GM12873 (cell line): Measurements from ENCODE around the gene TSPAN17.

Experiments
- CTCF ChIP-seq: IDR thresholded peaks from 2 replicates; pipeline ENCODE4 v1.5.1; 2012; ENCODE audit warnings: low read depth, mild to moderate bottlenecking, moderate library complexity, low read length, control low read depth; ENCODE audit not compliant: insufficient read depth; ENCODE audit errors: missing control alignments

Gene TSPAN17, protein sequence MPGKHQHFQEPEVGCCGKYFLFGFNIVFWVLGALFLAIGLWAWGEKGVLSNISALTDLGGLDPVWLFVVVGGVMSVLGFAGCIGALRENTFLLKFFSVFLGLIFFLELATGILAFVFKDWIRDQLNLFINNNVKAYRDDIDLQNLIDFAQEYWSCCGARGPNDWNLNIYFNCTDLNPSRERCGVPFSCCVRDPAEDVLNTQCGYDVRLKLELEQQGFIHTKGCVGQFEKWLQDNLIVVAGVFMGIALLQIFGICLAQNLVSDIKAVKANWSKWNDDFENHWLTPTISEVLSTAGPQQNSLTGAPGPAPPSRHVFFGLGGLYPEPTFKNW

DNA sequence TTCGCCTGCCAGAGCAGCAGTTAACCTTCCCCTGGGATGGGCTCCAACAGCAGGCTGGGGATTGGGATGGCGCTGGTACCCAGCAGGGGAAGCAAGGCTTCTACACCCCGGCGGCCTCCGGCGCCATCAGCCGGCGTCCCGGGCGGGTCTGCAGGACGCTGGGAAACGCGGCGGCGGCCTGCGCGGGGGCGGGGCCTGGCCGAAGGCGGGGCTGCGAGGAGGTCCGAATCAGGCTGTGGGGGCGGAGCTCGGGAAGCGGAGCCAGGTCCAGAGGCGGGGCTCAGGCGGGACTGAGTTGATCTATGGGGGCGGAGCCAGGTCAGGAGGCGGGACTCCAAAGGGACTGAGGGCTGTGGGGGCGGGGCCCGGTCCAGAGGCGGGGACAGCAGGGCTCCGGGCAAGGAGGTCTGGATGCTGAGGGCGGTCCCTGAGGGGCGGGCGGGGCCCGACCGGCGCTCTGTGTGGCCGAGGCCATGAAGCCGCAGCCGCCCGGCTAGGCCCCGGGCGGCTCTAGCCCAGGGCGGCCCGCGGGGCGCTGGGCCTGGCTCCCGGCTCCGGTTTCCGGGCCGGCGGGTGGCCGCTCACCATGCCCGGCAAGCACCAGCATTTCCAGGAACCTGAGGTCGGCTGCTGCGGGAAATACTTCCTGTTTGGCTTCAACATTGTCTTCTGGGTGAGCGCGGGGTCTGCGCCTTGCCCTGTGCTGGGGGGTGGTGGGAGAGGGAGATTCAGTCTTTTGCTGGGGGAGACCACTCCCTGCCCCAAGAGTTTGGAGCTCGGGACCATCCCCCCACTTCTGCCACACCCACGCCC is at the start of gene TSPAN17:
TSPAN17 (plus strand) TSS at position 455 of the 813 bp plus-strand sequence; CDS start at position 587, 132 bp downstream.
- TF ChIP-seq CTCF, result no peak

DNA sequence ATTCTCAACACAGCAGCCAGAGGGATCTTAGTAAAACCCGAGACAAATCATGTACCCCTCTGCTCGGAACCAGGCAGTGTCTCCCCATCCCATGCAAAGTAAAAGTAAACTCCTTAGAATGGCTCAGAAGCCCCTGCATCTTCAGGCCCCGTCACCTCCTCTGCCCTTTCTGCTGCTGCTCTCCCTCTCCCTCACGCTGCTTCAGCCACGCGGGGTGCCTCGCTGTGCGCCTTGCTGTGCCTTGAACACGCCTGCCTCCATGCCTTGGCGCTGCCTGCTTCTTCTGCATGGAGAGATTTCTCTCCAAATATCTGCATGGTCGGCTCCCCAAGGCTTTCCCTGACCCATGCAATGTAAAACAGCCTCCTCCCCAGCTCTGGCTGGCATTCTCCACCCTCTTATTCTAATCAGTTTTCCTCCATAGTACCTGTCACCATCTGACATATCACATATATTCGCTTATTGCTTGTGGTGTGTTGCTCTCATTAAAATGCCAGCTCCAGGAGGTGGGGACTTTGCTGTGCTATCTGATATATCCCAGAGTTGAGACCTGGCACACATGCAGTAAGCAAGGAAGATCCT is 45.3 kb upstream of the TSPAN17 start:
- TF ChIP-seq CTCF, result no peak

DNA sequence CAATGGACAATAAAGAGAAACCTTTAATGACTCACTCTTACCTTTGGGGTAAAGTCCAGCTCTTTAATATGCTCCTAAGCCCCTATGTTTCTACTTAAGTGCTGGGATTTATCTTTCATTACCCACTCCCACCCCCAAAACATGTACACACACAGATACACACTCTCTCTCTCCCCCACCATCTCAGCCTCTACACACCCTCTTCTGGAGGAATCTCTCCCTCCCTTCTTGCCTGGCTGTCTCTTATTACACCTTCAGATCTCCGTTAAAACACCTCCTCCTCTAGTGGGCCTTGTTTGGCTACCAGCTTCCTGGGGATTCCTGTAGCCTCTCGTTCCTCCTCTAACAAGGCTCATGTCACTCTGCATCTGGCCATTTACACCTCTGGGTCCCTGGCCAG is 44.2 kb upstream of the TSPAN17 start:
- TF ChIP-seq CTCF, result no peak

GRCh38 chr5:176606032-176606431 is 41.3 kb upstream of the TSPAN17 start:
- no peak for TF ChIP-seq CTCF

DNA sequence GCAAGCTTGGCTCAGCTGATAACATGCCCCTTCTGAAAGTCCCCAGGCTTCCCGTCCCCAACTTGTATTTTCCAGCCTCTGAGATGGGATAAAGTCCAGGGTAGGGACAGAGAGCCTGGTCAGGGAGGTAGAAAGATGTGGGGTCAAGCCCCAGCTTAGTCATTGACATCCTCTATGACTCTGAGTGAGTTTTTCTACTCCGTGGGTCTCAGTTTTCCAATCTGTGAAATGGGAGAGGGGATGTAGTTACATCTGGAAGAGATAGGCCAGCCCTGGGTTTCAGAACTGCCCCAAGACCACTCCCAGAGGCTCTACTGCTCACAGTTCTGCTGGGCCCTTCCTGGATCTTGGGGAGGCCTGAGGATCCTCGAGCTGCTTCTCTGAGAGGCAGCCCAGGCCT is 40.4 kb upstream of the TSPAN17 start:
- no peak for TF ChIP-seq CTCF

DNA sequence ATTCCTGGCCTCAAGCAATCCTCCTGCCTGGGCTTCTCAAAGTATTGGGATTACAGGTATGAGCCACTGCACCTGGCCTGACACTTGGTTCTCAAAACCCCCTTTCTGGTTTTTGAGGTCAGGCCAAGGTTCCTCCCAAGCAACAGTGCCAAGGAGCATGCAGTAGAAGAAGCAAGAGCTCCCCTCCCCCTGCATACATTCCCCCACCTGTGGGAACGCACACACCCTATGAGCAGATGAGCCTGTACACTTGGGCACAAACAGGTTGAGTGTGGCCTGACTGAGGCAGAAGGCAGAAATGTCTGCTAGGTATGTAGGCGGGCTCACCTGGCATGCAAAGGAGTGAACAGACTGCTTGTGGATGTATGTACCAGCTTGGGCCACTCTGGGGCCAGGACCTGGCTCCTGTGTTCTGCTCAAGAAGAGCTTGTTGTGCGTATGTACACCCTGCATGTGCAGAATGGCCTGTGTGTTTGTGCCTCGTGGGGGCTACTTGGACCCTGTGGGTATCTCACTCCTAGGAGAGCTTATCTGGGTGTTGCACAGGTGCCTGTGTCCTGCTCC is 39.1 kb upstream of the TSPAN17 start:
- no peak for TF ChIP-seq CTCF

DNA sequence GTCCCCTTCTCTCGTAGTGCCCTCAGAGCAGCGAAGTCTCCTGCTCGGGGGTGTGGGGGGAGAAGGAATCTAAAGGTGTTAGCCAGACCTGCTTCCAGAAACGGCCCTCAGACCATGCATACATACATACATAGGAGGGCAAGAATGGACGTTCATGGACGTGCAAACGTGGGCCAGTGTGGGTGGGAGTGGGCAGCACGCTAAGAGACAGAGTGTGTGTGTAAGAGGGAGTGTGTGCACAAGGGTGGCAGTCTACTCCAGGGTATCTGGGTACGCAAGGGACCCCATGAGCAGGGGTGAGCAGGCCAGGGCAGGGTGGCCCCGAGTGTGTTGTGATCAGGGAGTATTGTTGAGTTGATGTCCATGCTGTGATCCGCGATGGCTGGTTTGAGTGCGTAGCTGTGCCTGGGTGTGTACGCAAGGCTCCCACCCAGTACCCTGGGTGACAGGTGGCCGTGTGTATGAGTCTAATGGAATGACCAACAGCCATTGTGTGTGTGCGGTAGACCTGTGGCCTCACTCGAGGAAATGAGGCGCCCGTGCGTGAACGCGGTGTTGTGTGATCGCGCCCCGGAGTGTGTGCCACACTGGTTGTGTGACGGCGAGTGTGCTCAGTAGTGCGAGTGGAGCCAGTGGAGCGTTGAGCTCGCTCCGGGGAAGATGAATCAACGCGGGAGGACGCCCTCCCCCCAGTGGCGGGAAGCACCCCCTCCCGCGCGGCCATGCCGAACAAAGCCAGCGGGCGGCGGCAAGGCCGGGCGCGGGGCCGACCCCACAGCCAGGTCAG is 38.2 kb upstream of the TSPAN17 start:
- TF ChIP-seq CTCF, result peak; percentile 8
